ENCODE measurements around the gene REV3L.
"Not testable (repeated sequence)": the region's sequence is repeated elsewhere in the genome, so short reads cannot be mapped to it uniquely, and the experiment has no call there.

REV3L gene

GRCh38 chr6:111482959-111483735 is at the start of gene REV3L:
TSS of gene REV3L (minus strand) at chr6:111483218. CDS start at chr6:111482888, 330 bp downstream.
- DNase-seq: peak; percentile 87

GRCh38 chr6:111531185-111531584 is 48.2 kb upstream of the REV3L start:
- DNase-seq: no peak

- DNase-seq: no peak
Observed at GRCh38 chr6:111530667-111531066, 47.6 kb upstream of the REV3L start.

GRCh38 chr6:111530218-111530617 is 47.2 kb upstream of the REV3L start:
- DNase-seq: no peak

- no peak for DNase-seq
Observed at GRCh38 chr6:111527367-111527766, 44.3 kb upstream of the REV3L start.

- DNase-seq: no peak
Observed at GRCh38 chr6:111524735-111525134, 41.7 kb upstream of the REV3L start.

- DNase-seq: no peak
Observed at GRCh38 chr6:111524252-111524651, 41.2 kb upstream of the REV3L start.

- DNase-seq: no peak
Observed at GRCh38 chr6:111523484-111524167, 40.6 kb upstream of the REV3L start.

- no peak for DNase-seq
Observed at GRCh38 chr6:111522393-111523020, 39.5 kb upstream of the REV3L start.

- DNase-seq: no peak
Observed at GRCh38 chr6:111521497-111522270, 38.7 kb upstream of the REV3L start.

GRCh38 chr6:111520524-111520923 is 37.5 kb upstream of the REV3L start:
- DNase-seq: no peak

- DNase-seq: no peak
Observed at GRCh38 chr6:111517965-111518364, 34.9 kb upstream of the REV3L start.

GRCh38 chr6:111515259-111515658 is 32.2 kb upstream of the REV3L start:
- no peak for DNase-seq

- DNase-seq: not testable (repeated sequence)
Observed at GRCh38 chr6:111514531-111514930, 31.5 kb upstream of the REV3L start.

GRCh38 chr6:111507219-111507618 is 24.2 kb upstream of the REV3L start:
- not testable (repeated sequence) for DNase-seq

GRCh38 chr6:111505498-111505897 is 22.5 kb upstream of the REV3L start:
- not testable (repeated sequence) for DNase-seq

GRCh38 chr6:111503660-111504059 is 20.6 kb upstream of the REV3L start:
- DNase-seq: no peak

- no peak for DNase-seq
Observed at GRCh38 chr6:111503194-111503593, 20.2 kb upstream of the REV3L start.

- DNase-seq: no peak
Observed at GRCh38 chr6:111502154-111502553, 19.1 kb upstream of the REV3L start.

- no peak for DNase-seq
Observed at GRCh38 chr6:111499269-111499793, 16.3 kb upstream of the REV3L start.

- no peak for DNase-seq
Observed at GRCh38 chr6:111494951-111495635, 12.1 kb upstream of the REV3L start.

GRCh38 chr6:111492499-111492898 is 9.5 kb upstream of the REV3L start:
- DNase-seq: no peak
